ENCODE measurements around the gene FAM240B.

FAM240B gene

GRCh38 chr9:38671372-38671731 lies 48.6 kb downstream of the FAM240B start:
- FAIRE-seq (no peak), DNase-seq (ENCODE audit: insufficient read length, low spot score) (no peak)
- no peak for TF ChIP-seq POLR2A (IDR thresholded peaks at IDR 0.05; ENCODE audit: low read depth, low read length)

- FAIRE-seq (no peak), DNase-seq (ENCODE audit: insufficient read length, low spot score) (no peak)
- no peak for TF ChIP-seq POLR2A (IDR thresholded peaks at IDR 0.05; ENCODE audit: low read depth, low read length)
These were observed 49.2 kb downstream of the FAM240B start for GRCh38 chr9:38670542-38671371.

- TF ChIP-seq POLR2A (IDR thresholded peaks at IDR 0.05; ENCODE audit: low read depth, low read length), result no peak
- DNase-seq (ENCODE audit: insufficient read length, low spot score), result no peak
- no peak for FAIRE-seq
These were observed 51.0 kb downstream of the FAM240B start for GRCh38 chr9:38668791-38669466.

- TF ChIP-seq POLR2A (IDR thresholded peaks at IDR 0.05; ENCODE audit: low read depth, low read length), result no peak
- no peak for FAIRE-seq
- no peak for DNase-seq (ENCODE audit: insufficient read length, low spot score)
These were observed 57.0 kb downstream of the FAM240B start for GRCh38 chr9:38662763-38663593.

GRCh38 chr9:38659538-38659937 lies 60.4 kb downstream of the FAM240B start:
- DNase-seq (ENCODE audit: insufficient read length, low spot score), result no peak
- TF ChIP-seq POLR2A (IDR thresholded peaks at IDR 0.05; ENCODE audit: low read depth, low read length), result no peak
- no peak for FAIRE-seq

GRCh38 chr9:38656896-38657295 lies 63.0 kb downstream of the FAM240B start:
- no peak for DNase-seq (ENCODE audit: insufficient read length, low spot score)
- FAIRE-seq, result no peak
- no peak for TF ChIP-seq POLR2A (IDR thresholded peaks at IDR 0.05; ENCODE audit: low read depth, low read length)

- no peak for DNase-seq (ENCODE audit: insufficient read length, low spot score)
- FAIRE-seq, result no peak
- TF ChIP-seq POLR2A (IDR thresholded peaks at IDR 0.05; ENCODE audit: low read depth, low read length), result no peak
These were observed 67.4 kb downstream of the FAM240B start for GRCh38 chr9:38652486-38652885.

- no peak for FAIRE-seq
- DNase-seq (ENCODE audit: insufficient read length, low spot score), result no peak
- TF ChIP-seq POLR2A (IDR thresholded peaks at IDR 0.05; ENCODE audit: low read depth, low read length), result no peak
These were observed 67.9 kb downstream of the FAM240B start for GRCh38 chr9:38652044-38652443.

GRCh38 chr9:38651400-38652042 lies 68.4 kb downstream of the FAM240B start:
- no peak for TF ChIP-seq POLR2A (IDR thresholded peaks at IDR 0.05; ENCODE audit: low read depth, low read length)
- DNase-seq (ENCODE audit: insufficient read length, low spot score), result no peak
- FAIRE-seq, result no peak

GRCh38 chr9:38650564-38650963 lies 69.4 kb downstream of the FAM240B start:
- no peak for DNase-seq (ENCODE audit: insufficient read length, low spot score)
- FAIRE-seq, result no peak
- TF ChIP-seq POLR2A (IDR thresholded peaks at IDR 0.05; ENCODE audit: low read depth, low read length), result no peak

GRCh38 chr9:38649731-38650363 lies 70.1 kb downstream of the FAM240B start:
- no peak for FAIRE-seq
- no peak for TF ChIP-seq POLR2A (IDR thresholded peaks at IDR 0.05; ENCODE audit: low read depth, low read length)
- DNase-seq (ENCODE audit: insufficient read length, low spot score), result no peak

GRCh38 chr9:38644601-38645000 lies 75.3 kb downstream of the FAM240B start:
- DNase-seq (ENCODE audit: insufficient read length, low spot score), result no peak
- no peak for FAIRE-seq

More at GRCh38 chr9:38644601-38645000, 75.3 kb downstream of the FAM240B start:
- TF ChIP-seq POLR2A (IDR thresholded peaks at IDR 0.05; ENCODE audit: low read depth, low read length), result no peak
